ENCODE measurements around the gene ITGB6.

The ITGB6 gene

GRCh38 chr2:160207271-160207670 is 7.2 kb upstream of the ITGB6 start:
- no peak for TF ChIP-seq CTCF (IDR thresholded peaks at IDR 0.05)

- TF ChIP-seq CTCF (IDR thresholded peaks at IDR 0.05) = no peak
Observed at GRCh38 chr2:160206436-160206835, 6.4 kb upstream of the ITGB6 start.

GRCh38 chr2:160205505-160205904 is 5.4 kb upstream of the ITGB6 start:
- no peak for TF ChIP-seq CTCF (IDR thresholded peaks at IDR 0.05)

- no peak for TF ChIP-seq CTCF (IDR thresholded peaks at IDR 0.05)
Observed at GRCh38 chr2:160203422-160203821, 3.4 kb upstream of the ITGB6 start.

- no peak for TF ChIP-seq CTCF (IDR thresholded peaks at IDR 0.05)
Observed at GRCh38 chr2:160203007-160203406, 2.9 kb upstream of the ITGB6 start.

GRCh38 chr2:160201849-160202539 is 1.9 kb upstream of the ITGB6 start:
- no peak for TF ChIP-seq CTCF (IDR thresholded peaks at IDR 0.05)

GRCh38 chr2:160200921-160201320 is 849 bp upstream of the ITGB6 start:
- no peak for TF ChIP-seq CTCF (IDR thresholded peaks at IDR 0.05)

GRCh38 chr2:160199053-160199452 is 1.0 kb downstream of the ITGB6 start:
- no peak for TF ChIP-seq CTCF (IDR thresholded peaks at IDR 0.05)

Data from LNCAP (cell line).